Activated T-cell treated with anti-CD3 and anti-CD28 coated beads for 1 hour (primary cell): ENCODE results near the gene PHC1.

Experiments
- DNase-seq: peaks from one replicate; pipeline ENCODE4 v3.0.0-alpha.2; 2020; ENCODE audit warnings: low read depth

The PHC1 gene

GRCh38 chr12:8950221-8950527 is 35.9 kb downstream of the PHC1 start:
- DNase-seq: no peak

- no peak for DNase-seq
These were observed 36.6 kb downstream of the PHC1 start for GRCh38 chr12:8950702-8951478.

- no peak for DNase-seq
These were observed 37.4 kb downstream of the PHC1 start for GRCh38 chr12:8951744-8952143.

- DNase-seq: no peak
These were observed 39.6 kb downstream of the PHC1 start for GRCh38 chr12:8953773-8954402.

- DNase-seq: no peak
These were observed 41.8 kb downstream of the PHC1 start for GRCh38 chr12:8956073-8956472.

- DNase-seq: no peak
These were observed 42.5 kb downstream of the PHC1 start for GRCh38 chr12:8956772-8957171.

- no peak for DNase-seq
These were observed 43.3 kb downstream of the PHC1 start for GRCh38 chr12:8957561-8957960.

GRCh38 chr12:8958066-8958465 is 43.8 kb downstream of the PHC1 start:
- DNase-seq: no peak

- no peak for DNase-seq
These were observed 45.9 kb downstream of the PHC1 start for GRCh38 chr12:8960176-8960575.

- DNase-seq: no peak
These were observed 54.5 kb downstream of the PHC1 start for GRCh38 chr12:8968761-8969160.

- DNase-seq: no peak
These were observed 55.6 kb downstream of the PHC1 start for GRCh38 chr12:8969861-8970411.

GRCh38 chr12:8970432-8970831 is 56.1 kb downstream of the PHC1 start:
- DNase-seq: no peak

- no peak for DNase-seq
These were observed 65.8 kb downstream of the PHC1 start for GRCh38 chr12:8980137-8980536.

GRCh38 chr12:8985213-8985754 is 71.0 kb downstream of the PHC1 start:
- no peak for DNase-seq

- DNase-seq: no peak
These were observed 72.9 kb downstream of the PHC1 start for GRCh38 chr12:8987163-8987562.

GRCh38 chr12:8987685-8988084 is 73.4 kb downstream of the PHC1 start:
- no peak for DNase-seq

GRCh38 chr12:8989413-8989812 is 75.1 kb downstream of the PHC1 start, which contains the start of gene KLRG1:
TSS of gene KLRG1 (plus strand) at chr12:8989546. CDS start at chr12:8989636, 90 bp downstream.
- no peak for DNase-seq
